ENCODE data around the gene TMEM17. TPM values are rescaled to one million over a fixed set of nuclear protein-coding genes. Genes with fewer than 3 reads are reported as not detected.

Gene TMEM17
- total and polyA plus RNA-seq, 2 of the 13 experiments (the other 11 are each of a cell fraction or from before 2014, with no cell fraction given) = 0.22 to 0.50 TPM

DNA sequence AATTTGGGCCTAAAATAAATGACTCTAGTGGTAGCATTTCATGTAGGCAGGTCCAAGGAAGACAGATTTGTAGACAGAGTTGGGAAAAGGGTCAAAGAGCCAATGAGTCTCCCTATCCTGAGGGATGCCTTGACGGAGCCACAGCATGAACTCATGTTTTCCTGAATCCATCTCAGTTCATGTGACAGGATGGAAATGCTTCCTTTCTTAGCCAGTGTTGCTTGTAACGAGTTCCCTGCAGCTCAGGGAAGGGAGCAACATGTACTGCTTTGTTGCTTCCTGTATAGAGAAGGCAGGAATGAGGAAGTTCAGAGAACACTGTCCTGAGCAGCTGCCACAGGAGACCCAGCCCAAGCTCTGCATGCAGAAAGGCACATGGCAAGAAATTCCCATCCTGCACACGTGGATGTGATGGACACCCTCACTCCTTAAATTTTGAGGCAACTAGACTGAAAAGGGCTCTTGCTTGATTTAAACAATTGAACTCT is 27.9 kb downstream of the TMEM17 start (continued):
- TF ChIP-seq, protein P1, sequence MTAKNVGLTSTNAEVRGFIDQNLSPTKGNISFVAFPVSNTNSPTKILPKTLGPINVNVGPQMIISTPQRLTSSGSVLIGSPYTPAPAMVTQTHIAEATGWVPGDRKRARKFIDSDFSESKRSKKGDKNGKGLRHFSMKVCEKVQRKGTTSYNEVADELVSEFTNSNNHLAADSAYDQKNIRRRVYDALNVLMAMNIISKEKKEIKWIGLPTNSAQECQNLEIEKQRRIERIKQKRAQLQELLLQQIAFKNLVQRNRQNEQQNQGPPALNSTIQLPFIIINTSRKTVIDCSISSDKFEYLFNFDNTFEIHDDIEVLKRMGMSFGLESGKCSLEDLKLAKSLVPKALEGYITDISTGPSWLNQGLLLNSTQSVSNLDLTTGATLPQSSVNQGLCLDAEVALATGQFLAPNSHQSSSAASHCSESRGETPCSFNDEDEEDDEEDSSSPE (CRISPR knock-in tag; IDR thresholded peaks at IDR 0.05) = no peak
- TF ChIP-seq, protein P2, sequence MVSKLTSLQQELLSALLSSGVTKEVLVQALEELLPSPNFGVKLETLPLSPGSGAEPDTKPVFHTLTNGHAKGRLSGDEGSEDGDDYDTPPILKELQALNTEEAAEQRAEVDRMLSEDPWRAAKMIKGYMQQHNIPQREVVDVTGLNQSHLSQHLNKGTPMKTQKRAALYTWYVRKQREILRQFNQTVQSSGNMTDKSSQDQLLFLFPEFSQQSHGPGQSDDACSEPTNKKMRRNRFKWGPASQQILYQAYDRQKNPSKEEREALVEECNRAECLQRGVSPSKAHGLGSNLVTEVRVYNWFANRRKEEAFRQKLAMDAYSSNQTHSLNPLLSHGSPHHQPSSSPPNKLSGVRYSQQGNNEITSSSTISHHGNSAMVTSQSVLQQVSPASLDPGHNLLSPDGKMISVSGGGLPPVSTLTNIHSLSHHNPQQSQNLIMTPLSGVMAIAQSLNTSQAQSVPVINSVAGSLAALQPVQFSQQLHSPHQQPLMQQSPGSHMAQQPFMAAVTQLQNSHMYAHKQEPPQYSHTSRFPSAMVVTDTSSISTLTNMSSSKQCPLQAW (CRISPR knock-in tag; IDR thresholded peaks at IDR 0.05) = peak; percentile 69; the same call in 1 of the 2 replicates
- TF ChIP-seq ZNF256 (CRISPR knock-in tag; conservative IDR thresholded peaks at IDR 0.05) = no peak
- TF ChIP-seq ZNF781 (CRISPR knock-in tag; IDR thresholded peaks at IDR 0.05; ENCODE audit: borderline replicate concordance, not compliant biosample characterization) = peak; percentile 51
- TF ChIP-seq REPIN1 (CRISPR knock-in tag; IDR thresholded peaks at IDR 0.05; ENCODE audit: borderline replicate concordance, low read depth) = no peak
- TF ChIP-seq, protein P3, sequence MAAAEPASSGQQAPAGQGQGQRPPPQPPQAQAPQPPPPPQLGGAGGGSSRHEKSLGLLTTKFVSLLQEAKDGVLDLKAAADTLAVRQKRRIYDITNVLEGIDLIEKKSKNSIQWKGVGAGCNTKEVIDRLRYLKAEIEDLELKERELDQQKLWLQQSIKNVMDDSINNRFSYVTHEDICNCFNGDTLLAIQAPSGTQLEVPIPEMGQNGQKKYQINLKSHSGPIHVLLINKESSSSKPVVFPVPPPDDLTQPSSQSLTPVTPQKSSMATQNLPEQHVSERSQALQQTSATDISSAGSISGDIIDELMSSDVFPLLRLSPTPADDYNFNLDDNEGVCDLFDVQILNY (CRISPR knock-in tag; conservative IDR thresholded peaks at IDR 0.05) = no peak
- TF ChIP-seq, protein P4, sequence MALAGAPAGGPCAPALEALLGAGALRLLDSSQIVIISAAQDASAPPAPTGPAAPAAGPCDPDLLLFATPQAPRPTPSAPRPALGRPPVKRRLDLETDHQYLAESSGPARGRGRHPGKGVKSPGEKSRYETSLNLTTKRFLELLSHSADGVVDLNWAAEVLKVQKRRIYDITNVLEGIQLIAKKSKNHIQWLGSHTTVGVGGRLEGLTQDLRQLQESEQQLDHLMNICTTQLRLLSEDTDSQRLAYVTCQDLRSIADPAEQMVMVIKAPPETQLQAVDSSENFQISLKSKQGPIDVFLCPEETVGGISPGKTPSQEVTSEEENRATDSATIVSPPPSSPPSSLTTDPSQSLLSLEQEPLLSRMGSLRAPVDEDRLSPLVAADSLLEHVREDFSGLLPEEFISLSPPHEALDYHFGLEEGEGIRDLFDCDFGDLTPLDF (CRISPR knock-in tag; IDR thresholded peaks at IDR 0.05) = no peak
- TF ChIP-seq NCOA2 (CRISPR knock-in tag; IDR thresholded peaks at IDR 0.05) = 0 out of 2 replicates have a peak, but pooled peaks have one; percentile 23
- TF ChIP-seq, protein P5, sequence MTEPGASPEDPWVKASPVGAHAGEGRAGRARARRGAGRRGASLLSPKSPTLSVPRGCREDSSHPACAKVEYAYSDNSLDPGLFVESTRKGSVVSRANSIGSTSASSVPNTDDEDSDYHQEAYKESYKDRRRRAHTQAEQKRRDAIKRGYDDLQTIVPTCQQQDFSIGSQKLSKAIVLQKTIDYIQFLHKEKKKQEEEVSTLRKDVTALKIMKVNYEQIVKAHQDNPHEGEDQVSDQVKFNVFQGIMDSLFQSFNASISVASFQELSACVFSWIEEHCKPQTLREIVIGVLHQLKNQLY (CRISPR knock-in tag; IDR thresholded peaks at IDR 0.05) = peak; percentile 38; the same call in 1 of the 2 replicates
- peak; percentile 70; the same call in 1 of the 2 replicates for TF ChIP-seq HDAC2 (CRISPR knock-in tag; IDR thresholded peaks at IDR 0.05)
- TF ChIP-seq, protein P6, sequence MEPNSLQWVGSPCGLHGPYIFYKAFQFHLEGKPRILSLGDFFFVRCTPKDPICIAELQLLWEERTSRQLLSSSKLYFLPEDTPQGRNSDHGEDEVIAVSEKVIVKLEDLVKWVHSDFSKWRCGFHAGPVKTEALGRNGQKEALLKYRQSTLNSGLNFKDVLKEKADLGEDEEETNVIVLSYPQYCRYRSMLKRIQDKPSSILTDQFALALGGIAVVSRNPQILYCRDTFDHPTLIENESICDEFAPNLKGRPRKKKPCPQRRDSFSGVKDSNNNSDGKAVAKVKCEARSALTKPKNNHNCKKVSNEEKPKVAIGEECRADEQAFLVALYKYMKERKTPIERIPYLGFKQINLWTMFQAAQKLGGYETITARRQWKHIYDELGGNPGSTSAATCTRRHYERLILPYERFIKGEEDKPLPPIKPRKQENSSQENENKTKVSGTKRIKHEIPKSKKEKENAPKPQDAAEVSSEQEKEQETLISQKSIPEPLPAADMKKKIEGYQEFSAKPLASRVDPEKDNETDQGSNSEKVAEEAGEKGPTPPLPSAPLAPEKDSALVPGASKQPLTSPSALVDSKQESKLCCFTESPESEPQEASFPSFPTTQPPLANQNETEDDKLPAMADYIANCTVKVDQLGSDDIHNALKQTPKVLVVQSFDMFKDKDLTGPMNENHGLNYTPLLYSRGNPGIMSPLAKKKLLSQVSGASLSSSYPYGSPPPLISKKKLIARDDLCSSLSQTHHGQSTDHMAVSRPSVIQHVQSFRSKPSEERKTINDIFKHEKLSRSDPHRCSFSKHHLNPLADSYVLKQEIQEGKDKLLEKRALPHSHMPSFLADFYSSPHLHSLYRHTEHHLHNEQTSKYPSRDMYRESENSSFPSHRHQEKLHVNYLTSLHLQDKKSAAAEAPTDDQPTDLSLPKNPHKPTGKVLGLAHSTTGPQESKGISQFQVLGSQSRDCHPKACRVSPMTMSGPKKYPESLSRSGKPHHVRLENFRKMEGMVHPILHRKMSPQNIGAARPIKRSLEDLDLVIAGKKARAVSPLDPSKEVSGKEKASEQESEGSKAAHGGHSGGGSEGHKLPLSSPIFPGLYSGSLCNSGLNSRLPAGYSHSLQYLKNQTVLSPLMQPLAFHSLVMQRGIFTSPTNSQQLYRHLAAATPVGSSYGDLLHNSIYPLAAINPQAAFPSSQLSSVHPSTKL (CRISPR knock-in tag; IDR thresholded peaks at IDR 0.05) = peak; percentile 71
- peak; percentile 72 for TF ChIP-seq POGZ (CRISPR knock-in tag; IDR thresholded peaks at IDR 0.05)
- TF ChIP-seq, protein P7, sequence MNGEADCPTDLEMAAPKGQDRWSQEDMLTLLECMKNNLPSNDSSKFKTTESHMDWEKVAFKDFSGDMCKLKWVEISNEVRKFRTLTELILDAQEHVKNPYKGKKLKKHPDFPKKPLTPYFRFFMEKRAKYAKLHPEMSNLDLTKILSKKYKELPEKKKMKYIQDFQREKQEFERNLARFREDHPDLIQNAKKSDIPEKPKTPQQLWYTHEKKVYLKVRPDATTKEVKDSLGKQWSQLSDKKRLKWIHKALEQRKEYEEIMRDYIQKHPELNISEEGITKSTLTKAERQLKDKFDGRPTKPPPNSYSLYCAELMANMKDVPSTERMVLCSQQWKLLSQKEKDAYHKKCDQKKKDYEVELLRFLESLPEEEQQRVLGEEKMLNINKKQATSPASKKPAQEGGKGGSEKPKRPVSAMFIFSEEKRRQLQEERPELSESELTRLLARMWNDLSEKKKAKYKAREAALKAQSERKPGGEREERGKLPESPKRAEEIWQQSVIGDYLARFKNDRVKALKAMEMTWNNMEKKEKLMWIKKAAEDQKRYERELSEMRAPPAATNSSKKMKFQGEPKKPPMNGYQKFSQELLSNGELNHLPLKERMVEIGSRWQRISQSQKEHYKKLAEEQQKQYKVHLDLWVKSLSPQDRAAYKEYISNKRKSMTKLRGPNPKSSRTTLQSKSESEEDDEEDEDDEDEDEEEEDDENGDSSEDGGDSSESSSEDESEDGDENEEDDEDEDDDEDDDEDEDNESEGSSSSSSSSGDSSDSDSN (CRISPR knock-in tag; IDR thresholded peaks at IDR 0.05) = no peak
- no peak for TF ChIP-seq KDM5A (IDR thresholded peaks at IDR 0.05; ENCODE audit: borderline replicate concordance, low read length)
- TF ChIP-seq, protein P8, sequence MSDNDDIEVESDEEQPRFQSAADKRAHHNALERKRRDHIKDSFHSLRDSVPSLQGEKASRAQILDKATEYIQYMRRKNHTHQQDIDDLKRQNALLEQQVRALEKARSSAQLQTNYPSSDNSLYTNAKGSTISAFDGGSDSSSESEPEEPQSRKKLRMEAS (IDR thresholded peaks at IDR 0.05) = peak; percentile 81; the same call in 1 of the 2 replicates
- no peak for TF ChIP-seq ZNF446 (CRISPR knock-in tag; IDR thresholded peaks at IDR 0.05)
